Neural crest cell (in vitro differentiated cells): ENCODE measurements around the gene MOBP. TPM values are rescaled to one million over a fixed set of nuclear protein-coding genes. Genes with fewer than 3 reads are reported as not detected.

Experiments used
- DNase-seq: peaks from one replicate; pipeline ENCODE4 v3.0.0; 2021; ENCODE audit warnings: low read depth, mixed read lengths, low spot score
- H3K27ac Mint-ChIP-seq: one replicate; pipeline ENCODE4 v1.8.0; 2021; ENCODE audit warnings: mild to moderate bottlenecking, mixed read lengths; ENCODE audit not compliant: unreplicated experiment
- H3K27me3 Mint-ChIP-seq: 2 replicates; pipeline ENCODE4 v1.8.0; 2021; ENCODE audit warnings: low read depth, mild to moderate bottlenecking, mixed read lengths
- H3K36me3 Mint-ChIP-seq: 2 replicates; pipeline ENCODE4 v1.8.0; 2021; ENCODE audit warnings: low read depth, mild to moderate bottlenecking, mixed read lengths
- H3K4me1 Mint-ChIP-seq: 2 replicates; pipeline ENCODE4 v1.8.0; 2021; ENCODE audit warnings: mixed read lengths
- H3K4me3 Mint-ChIP-seq: one replicate; pipeline ENCODE4 v1.8.0; 2021; ENCODE audit warnings: mild to moderate bottlenecking, mixed read lengths
- H3K9me3 Mint-ChIP-seq: 2 replicates; pipeline ENCODE4 v1.8.0; 2021; ENCODE audit warnings: mixed read lengths
- total RNA-seq: library from RNA; stranded (reverse); gene quantifications from 2 replicates; pipeline ENCODE4 v1.2.1, GENCODE V29; 2021
- TF ChIP-seq, protein P1 (sequence below): fragments of 200-600 bp; sonication (generic); conservative IDR thresholded peaks from 2 replicates; pipeline ENCODE4 v1.5.0; 2021; ENCODE audit warnings: antibody characterized with exemption, mild to moderate bottlenecking

MOBP gene
- total RNA-seq, 1 donor from 2014 or later, result not detected

DNA sequence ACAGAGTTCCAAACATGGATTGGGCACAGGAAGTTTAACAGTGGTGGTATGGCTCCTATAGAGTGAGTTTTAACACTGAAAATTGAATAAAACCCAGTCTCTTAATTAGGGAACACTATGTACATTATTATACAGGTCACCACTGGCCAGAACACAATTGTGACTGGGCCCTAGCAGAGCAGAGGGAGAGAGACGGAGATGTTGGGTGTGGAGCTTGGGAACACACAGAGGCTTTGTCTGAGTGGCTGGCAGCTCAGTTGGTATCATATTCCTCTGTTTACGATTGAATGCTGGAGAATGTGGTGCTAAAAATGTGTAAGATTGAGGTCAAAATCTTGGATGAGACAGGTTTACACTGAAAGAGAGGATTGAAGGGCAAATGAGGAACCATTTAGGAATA is 6.8 kb upstream of the MOBP start:
- TF ChIP-seq, protein P1, sequence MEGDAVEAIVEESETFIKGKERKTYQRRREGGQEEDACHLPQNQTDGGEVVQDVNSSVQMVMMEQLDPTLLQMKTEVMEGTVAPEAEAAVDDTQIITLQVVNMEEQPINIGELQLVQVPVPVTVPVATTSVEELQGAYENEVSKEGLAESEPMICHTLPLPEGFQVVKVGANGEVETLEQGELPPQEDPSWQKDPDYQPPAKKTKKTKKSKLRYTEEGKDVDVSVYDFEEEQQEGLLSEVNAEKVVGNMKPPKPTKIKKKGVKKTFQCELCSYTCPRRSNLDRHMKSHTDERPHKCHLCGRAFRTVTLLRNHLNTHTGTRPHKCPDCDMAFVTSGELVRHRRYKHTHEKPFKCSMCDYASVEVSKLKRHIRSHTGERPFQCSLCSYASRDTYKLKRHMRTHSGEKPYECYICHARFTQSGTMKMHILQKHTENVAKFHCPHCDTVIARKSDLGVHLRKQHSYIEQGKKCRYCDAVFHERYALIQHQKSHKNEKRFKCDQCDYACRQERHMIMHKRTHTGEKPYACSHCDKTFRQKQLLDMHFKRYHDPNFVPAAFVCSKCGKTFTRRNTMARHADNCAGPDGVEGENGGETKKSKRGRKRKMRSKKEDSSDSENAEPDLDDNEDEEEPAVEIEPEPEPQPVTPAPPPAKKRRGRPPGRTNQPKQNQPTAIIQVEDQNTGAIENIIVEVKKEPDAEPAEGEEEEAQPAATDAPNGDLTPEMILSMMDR, result no peak
- Mint-ChIP-seq H3K27ac (no peak overlapping the region), H3K9me3 (no peaks in the 10 kb centered on the region), H3K27me3 (no peaks in the 10 kb centered on the region), H3K4me3 (no peak overlapping the region), H3K36me3 (no peaks in the 10 kb centered on the region), H3K4me1 (peaks cover 8% of the 10 kb centered on the region)
- no peak for DNase-seq

DNA sequence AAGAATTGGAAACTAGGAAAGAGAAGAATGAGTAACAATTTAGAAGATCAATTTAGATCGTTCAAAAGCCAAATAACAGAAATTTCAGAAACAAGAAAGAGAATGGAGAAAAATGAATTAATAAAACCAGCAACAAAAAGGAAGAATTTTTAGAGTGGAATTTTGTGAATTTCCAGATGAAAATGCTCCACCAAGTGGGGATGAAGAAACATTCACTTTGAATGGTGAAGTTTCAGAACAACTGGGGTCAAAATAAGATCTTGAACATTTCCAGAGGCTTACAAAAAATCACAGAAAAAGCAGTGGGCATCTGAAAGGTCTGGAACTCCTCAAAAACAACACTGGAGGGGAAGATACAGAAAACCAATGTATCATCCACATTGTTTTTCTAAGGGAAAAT is 4.2 kb upstream of the MOBP start:
- H3K9me3 Mint-ChIP-seq, result peaks cover 5% of the 10 kb centered on the region
- TF ChIP-seq, protein P1, result no peak

DNA sequence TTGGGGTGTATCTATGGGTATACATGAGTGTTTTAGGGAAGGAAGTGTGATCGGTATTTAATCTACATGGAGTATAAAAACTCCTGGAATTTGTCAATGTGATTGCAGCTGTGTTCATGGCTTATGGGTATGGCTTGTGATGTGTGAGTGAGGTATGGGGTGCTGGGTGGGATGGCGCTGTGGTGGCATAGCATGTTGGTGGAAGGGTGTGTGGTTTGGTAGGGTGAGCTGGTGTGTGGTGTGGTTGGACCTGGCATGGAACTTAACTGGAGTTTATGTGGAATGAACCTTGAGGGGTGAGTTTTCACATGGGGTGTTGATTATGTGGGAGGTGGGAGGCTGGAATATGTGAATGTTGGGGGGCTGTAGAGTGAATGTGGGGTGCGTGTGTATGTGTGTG is 492 bp upstream of the MOBP start:
- TF ChIP-seq, protein P1, result no peak
- H3K9me3 Mint-ChIP-seq, result peaks cover 5% of the 10 kb centered on the region
- H3K4me3 Mint-ChIP-seq, result no peak overlapping the region
- no peak for DNase-seq
- H3K4me1 Mint-ChIP-seq, result peaks cover 10% of the 10 kb centered on the region
- no peaks in the 10 kb centered on the region for H3K27me3 Mint-ChIP-seq
- no peak overlapping the region for H3K27ac Mint-ChIP-seq
- H3K36me3 Mint-ChIP-seq, result no peaks in the 10 kb centered on the region

More for the DNA sequence above, 4.2 kb upstream of the MOBP start:
- no peaks in the 10 kb centered on the region for H3K27me3 Mint-ChIP-seq
- peaks cover 18% of the 10 kb centered on the region for H3K4me1 Mint-ChIP-seq
- H3K4me3 Mint-ChIP-seq, result no peak overlapping the region
- DNase-seq, result no peak
- no peak overlapping the region for H3K27ac Mint-ChIP-seq
- H3K36me3 Mint-ChIP-seq, result no peaks in the 10 kb centered on the region

DNA sequence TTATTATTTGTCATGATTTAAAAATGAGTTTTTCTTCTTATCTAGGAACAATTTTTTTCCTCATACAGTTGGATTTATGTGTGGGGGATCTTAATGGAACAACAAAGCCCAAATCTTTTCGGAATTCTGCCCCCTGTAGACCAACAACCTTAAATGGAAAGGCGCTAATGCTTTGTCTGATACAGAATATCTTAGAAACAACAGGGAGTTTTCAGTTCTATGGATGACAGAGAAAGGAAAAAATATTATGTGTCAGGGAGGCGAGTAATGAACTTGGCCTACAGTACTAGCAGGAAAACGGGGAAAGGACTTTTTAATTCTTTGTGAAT is 592 bp downstream of the MOBP start:
- Mint-ChIP-seq H3K4me3 (no peak overlapping the region), H3K27ac (no peak overlapping the region), H3K36me3 (no peaks in the 10 kb centered on the region), H3K9me3 (peaks cover 5% of the 10 kb centered on the region), H3K4me1 (peaks cover 10% of the 10 kb centered on the region), H3K27me3 (no peaks in the 10 kb centered on the region)
- DNase-seq, result no peak
- TF ChIP-seq, protein P1, result peak; percentile 11

DNA sequence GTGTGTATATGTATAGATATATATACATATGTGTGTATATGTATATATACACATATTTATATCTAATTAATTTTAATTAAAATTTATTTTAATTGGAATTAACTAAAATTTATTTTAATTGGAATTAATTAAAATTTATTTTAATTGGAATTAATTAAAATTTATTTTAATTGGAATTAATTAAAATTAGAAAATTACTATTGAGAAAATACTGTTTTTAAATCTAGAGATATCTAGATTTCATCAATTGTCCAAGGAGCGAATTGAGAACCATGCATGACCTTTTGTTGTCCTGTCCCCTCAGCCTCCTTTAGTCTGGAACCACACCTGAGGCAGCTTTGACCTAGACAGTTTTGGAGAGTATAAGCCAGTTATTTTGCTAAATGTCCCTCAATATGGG is 1.8 kb downstream of the MOBP start:
- H3K4me1 Mint-ChIP-seq, result peaks cover 10% of the 10 kb centered on the region
- no peak for DNase-seq

More for the DNA sequence above, 1.8 kb downstream of the MOBP start:
- TF ChIP-seq, protein P1, result no peak
- Mint-ChIP-seq H3K9me3 (peaks cover 5% of the 10 kb centered on the region), H3K4me3 (no peak overlapping the region), H3K27me3 (no peaks in the 10 kb centered on the region), H3K36me3 (no peaks in the 10 kb centered on the region), H3K27ac (no peak overlapping the region)
